Left lung (tissue), 10 donors: Measurements from ENCODE around the gene FAHD1. TPM values are rescaled to one million over a fixed set of nuclear protein-coding genes. Genes with fewer than 3 reads are reported as not detected.

Experiments used
- ATAC-seq: fragments of 200-7000 bp; cut with Tn5 transposase; one replicate; pipeline ENCODE4 v1.9.1; 2020; ENCODE audit warnings: moderate library complexity
- DNase-seq, 4 donors: peaks; one replicate each; pipeline ENCODE4 v3.0.0-alpha.2; 2013 to 2020
- H3K27ac ChIP-seq, 2 donors: fragments of 200-600 bp; sonication (generic) in 1 of 2; one replicate each; pipeline versions ENCODE4 v1.5.0 to v1.8.0; 2020 to 2021
- H3K27me3 ChIP-seq, 2 donors: fragments of 200-600 bp; sonication (generic) in 1 of 2; one replicate each; pipeline versions ENCODE4 v1.5.0 to v1.8.0; 2020 to 2021
- H3K36me3 ChIP-seq, 2 donors: fragments of 200-600 bp; sonication (generic) in 1 of 2; one replicate each; pipeline versions ENCODE4 v1.5.0 to v1.8.0; 2020 to 2021
- H3K4me1 ChIP-seq, 2 donors: fragments of 200-600 bp; one replicate each; pipeline ENCODE4 v1.8.0; 2021
- H3K4me3 ChIP-seq, 2 donors: fragments of 200-600 bp; sonication (generic) in 1 of 2; one replicate each; pipeline versions ENCODE4 v1.5.0 to v1.8.0; 2020 to 2021; ENCODE audit warnings: mild to moderate bottlenecking in 1 of 2
- H3K9me3 ChIP-seq, 2 donors: fragments of 200-600 bp; sonication (generic) in 1 of 2; one replicate each; pipeline versions ENCODE4 v1.5.0 to v1.8.0; 2020 to 2021
- intact Hi-C, 2 donors: fragments of 100-400 bp; cut with DNase I; formaldehyde crosslinking; loops; one replicate each; pipeline versions ENCODE4 v1.11.2 to v1.14.2; 2022
- polyA plus RNA-seq, 6 donors: library from polyadenylated mRNA; unstranded; fragments of 120-200 nt; gene quantifications; one replicate each; pipeline ENCODE4 v1.2.1, GENCODE V29; 2013; ENCODE audit not compliant: insufficient read length in 6 of 6
- total RNA-seq, 2 donors: library from RNA; stranded (reverse); fragmentation: NEBNext Ultra II Directional; extraction: Animal tissue kit (Norgen Biotek cat#: 25700); gene quantifications; one replicate each; pipeline ENCODE4 v1.2.1, GENCODE V29; 2021
- TF ChIP-seq, protein P1 (sequence below), 2 donors: fragments of 200-600 bp; sonication (generic) in 1 of 2; IDR thresholded peaks; one replicate each; pipeline versions ENCODE4 v1.5.0 to v1.8.0; 2021; ENCODE audit warnings: antibody characterized with exemption in 2 of 2
- donor health status: DM: no; HTN: yes; CAD: no.
- donor health status: DM: no; HTN: no; CAD: no.

The FAHD1 gene
- total and polyA plus RNA-seq, 8 donors: 17.4 to 23.2 (median 19.9) TPM

- Histone ChIP-seq H3K9me3 (no peaks in the 10 kb centered on the region), H3K27me3 (no peaks in the 10 kb centered on the region), H3K4me1 (peaks cover 8 to 39% of the 10 kb centered on the region in 2 donors), H3K4me3 (peak within 1 kb of the TSS; percentile 81 to 94), H3K27ac (peak within 1 kb of the TSS; percentile 66 to 88), H3K36me3 (peaks cover 0 to 41% of the 10 kb centered on the region in 2 donors)
- TF ChIP-seq, protein P1, sequence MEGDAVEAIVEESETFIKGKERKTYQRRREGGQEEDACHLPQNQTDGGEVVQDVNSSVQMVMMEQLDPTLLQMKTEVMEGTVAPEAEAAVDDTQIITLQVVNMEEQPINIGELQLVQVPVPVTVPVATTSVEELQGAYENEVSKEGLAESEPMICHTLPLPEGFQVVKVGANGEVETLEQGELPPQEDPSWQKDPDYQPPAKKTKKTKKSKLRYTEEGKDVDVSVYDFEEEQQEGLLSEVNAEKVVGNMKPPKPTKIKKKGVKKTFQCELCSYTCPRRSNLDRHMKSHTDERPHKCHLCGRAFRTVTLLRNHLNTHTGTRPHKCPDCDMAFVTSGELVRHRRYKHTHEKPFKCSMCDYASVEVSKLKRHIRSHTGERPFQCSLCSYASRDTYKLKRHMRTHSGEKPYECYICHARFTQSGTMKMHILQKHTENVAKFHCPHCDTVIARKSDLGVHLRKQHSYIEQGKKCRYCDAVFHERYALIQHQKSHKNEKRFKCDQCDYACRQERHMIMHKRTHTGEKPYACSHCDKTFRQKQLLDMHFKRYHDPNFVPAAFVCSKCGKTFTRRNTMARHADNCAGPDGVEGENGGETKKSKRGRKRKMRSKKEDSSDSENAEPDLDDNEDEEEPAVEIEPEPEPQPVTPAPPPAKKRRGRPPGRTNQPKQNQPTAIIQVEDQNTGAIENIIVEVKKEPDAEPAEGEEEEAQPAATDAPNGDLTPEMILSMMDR (IDR thresholded peaks at IDR 0.05): no peak
- intact Hi-C loops: no loop called here
- ATAC-seq (peak; percentile 94), DNase-seq (peak; percentile 99 to 100 (median 100))
Measured at GRCh38 chr16:1782408-1783264, 44.4 kb upstream of the FAHD1 start, which contains the start of the genes NUBP2 and SPSB3. Gene NUBP2 (plus strand): TSS chr16:1782960. CDS start chr16:1783021, 61 bp downstream. Gene SPSB3 (minus strand): TSS chr16:1782571. CDS start chr16:1781483, 1,088 bp downstream.

DNA sequence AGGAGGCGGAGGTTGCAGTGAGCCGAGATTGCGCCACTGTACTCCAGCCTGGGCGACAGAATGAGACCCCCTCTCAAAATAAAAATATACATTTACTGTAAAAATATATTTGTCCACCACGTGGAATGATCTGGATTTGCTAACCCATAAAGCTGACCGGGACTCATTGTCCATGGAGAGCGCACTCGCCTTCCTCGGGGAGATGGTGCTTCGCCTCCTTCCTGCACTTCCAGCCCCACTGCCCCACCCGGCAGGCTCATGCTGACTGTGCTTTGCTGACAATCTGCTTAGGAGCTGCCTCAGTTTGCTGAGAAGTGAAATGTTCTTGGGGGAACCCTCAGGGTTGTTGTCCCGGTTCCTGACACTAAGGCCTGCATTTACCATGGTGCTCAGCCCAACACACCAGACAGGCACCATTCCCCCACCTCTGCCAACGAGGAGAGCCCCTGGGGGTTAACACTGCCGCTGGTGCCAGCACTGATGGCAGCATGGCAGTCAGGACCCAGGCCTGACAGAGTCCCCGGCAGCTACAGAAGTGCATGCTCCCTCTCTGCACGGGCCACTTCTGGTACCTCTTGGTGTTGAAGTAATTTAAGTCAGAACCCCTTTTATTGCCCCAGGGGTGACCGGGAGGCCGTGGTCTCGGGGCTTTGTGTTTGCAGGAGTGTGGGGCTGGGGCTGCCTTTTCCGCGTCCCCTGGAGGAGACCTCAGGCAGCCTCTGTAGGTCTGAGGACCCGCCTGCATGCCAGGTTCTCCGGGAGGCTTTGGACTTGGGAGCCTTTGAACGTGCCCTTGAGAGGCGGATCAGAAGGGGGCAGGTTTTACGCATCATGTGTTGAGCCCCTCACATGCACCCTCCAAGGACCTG lies 41.8 kb upstream of the FAHD1 start:
- no peaks in the 10 kb centered on the region for H3K27me3 ChIP-seq
- TF ChIP-seq, protein P1 (IDR thresholded peaks at IDR 0.05): no peak
- no peak overlapping the region for H3K27ac ChIP-seq
- intact Hi-C loops: no loop called here
- H3K4me1 ChIP-seq: peaks cover 8 to 39% of the 10 kb centered on the region in 2 donors
- H3K36me3 ChIP-seq: peaks cover 0 to 50% of the 10 kb centered on the region in 2 donors
- no peak overlapping the region for H3K4me3 ChIP-seq
- peak in 1 of 4 donors; percentile 28 for DNase-seq
- no peak for ATAC-seq
- H3K9me3 ChIP-seq: no peaks in the 10 kb centered on the region

DNA sequence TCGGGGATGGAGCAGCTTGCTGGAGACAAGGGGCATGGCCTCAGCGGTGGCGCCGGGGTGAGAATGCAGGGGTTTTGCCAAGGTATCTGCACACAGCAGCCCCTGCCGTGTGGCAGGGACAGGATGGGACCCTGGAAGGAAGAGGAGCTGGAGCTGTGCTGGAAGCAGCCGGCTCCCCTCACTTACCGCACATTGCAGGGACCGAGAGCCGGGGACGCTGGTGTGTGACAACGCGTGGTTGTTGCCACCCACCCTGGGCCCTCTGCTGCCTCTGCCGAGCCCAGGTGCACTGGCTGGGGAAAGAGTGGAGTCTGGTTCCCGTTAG lies 41.2 kb upstream of the FAHD1 start:
- Histone ChIP-seq H3K9me3 (no peaks in the 10 kb centered on the region), H3K4me1 (peaks cover 8 to 39% of the 10 kb centered on the region in 2 donors), H3K4me3 (no peak overlapping the region), H3K27ac (no peak overlapping the region), H3K27me3 (no peaks in the 10 kb centered on the region), H3K36me3 (peaks cover 0 to 53% of the 10 kb centered on the region in 2 donors)
- ATAC-seq: no peak
- intact Hi-C loops: no loop called here
- peak in 1 of 4 donors; percentile 67 for DNase-seq
- TF ChIP-seq, protein P1 (IDR thresholded peaks at IDR 0.05): no peak

DNA sequence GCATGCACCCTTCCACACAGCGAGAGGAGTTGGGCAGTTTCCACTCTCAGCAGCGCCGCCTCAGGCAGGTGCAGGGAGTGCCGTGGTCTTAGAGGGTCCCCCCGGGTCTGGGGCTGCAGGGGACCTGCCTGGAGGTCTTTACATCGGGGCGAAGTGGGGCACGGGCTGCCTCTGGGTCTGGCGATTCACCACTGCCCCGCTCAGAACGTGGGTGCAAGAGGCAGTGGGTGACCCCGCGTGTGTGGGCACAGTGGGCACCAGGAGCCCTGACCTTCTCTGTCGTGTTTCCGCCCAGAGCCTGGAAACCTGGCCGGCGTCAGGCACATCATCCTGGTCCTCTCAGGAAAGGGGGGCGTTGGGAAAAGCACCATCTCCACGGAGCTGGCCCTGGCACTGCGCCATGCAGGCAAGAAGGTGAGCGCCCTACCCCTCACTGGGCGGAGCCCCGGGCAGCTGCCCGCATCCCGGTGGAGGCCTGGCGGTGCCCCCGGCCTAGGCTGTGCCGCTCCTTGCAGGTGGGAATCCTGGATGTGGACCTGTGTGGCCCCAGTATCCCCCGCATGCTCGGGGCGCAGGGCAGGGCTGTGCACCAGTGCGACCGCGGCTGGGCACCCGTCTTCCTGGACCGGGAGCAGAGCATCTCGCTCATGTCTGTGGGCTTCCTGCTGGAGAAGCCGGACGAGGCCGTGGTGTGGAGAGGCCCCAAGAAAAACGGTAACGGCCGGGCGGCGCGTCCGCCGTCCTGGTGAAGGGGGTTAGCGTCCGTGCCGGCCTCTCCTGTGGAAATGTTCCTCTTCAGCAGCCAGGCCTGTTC lies 40.6 kb upstream of the FAHD1 start:
- Histone ChIP-seq H3K9me3 (no peaks in the 10 kb centered on the region), H3K4me3 (no peak overlapping the region), H3K27ac (no peak overlapping the region), H3K27me3 (no peaks in the 10 kb centered on the region), H3K4me1 (peaks cover 3 to 33% of the 10 kb centered on the region in 2 donors), H3K36me3 (peaks cover 0 to 59% of the 10 kb centered on the region in 2 donors)
- intact Hi-C loops: no loop called here
- DNase-seq (peak in 2 of 4 donors; percentile 30 to 76), ATAC-seq (no peak)
- TF ChIP-seq, protein P1 (IDR thresholded peaks at IDR 0.05): no peak
